Cardiac fibroblast (primary cell): ENCODE data around the gene TYRO3.

Experiments
- DNase-seq, 2 donors: peaks; one replicate each; pipeline versions ENCODE4 v3.0.0 to v3.0.0-alpha.2; 2010; ENCODE audit warnings: low read depth in 2 of 2
- H3K4me3 ChIP-seq, 2 donors: replicated peaks in 1 of 2; 1 replicate in 1 of 2; 2 replicates in 1 of 2; pipeline ENCODE4 v1.5.1; 2011; ENCODE audit warnings: low read depth in 2 of 2, low read length in 2 of 2, mild to moderate bottlenecking in 2 of 2, moderate library complexity in 1 of 2
- CTCF ChIP-seq: IDR thresholded peaks from one replicate; pipeline ENCODE4 v1.5.1; 2011; ENCODE audit warnings: low read depth, mild to moderate bottlenecking, low read length, inconsistent platforms

TYRO3 gene

GRCh38 chr15:41610048-41610447, 51.0 kb downstream of the TYRO3 start:
- no peak for TF ChIP-seq CTCF
- DNase-seq: peak in 1 of 2 donors; percentile 32
- H3K4me3 ChIP-seq: no peak overlapping the region

GRCh38 chr15:41620536-41621199, 61.7 kb downstream of the TYRO3 start:
- no peak for DNase-seq
- no peak for TF ChIP-seq CTCF
- H3K4me3 ChIP-seq: peak overlapping the region; percentile 59 to 61

- H3K4me3 ChIP-seq: peak overlapping the region; percentile 59 to 61
- no peak for TF ChIP-seq CTCF
- peak; percentile 77 to 86 for DNase-seq
Measured at GRCh38 chr15:41621200-41622193, 62.5 kb downstream of the TYRO3 start.

GRCh38 chr15:41622901-41623300, 63.9 kb downstream of the TYRO3 start:
- H3K4me3 ChIP-seq: no peak overlapping the region
- TF ChIP-seq CTCF: no peak
- DNase-seq: peak in 1 of 2 donors; percentile 41

GRCh38 chr15:41627203-41627602, 68.2 kb downstream of the TYRO3 start:
- DNase-seq: no peak
- no peak for TF ChIP-seq CTCF
- no peak overlapping the region for H3K4me3 ChIP-seq

- no peak overlapping the region for H3K4me3 ChIP-seq
- DNase-seq: peak in 1 of 2 donors; percentile 12
- no peak for TF ChIP-seq CTCF
Measured at GRCh38 chr15:41629463-41629862, 70.5 kb downstream of the TYRO3 start.
